NB4 (cell line): ENCODE results near the gene ERCC5.
A peak's percentile ranks its signal among the peaks of the same experiment; 100 is the strongest.

Source experiments
- DNase-seq: peaks from one replicate; pipeline ENCODE4 v3.0.0; 2010; ENCODE audit warnings: low read depth
- H3K4me3 ChIP-seq: one replicate; pipeline ENCODE4 v1.5.1; 2011; ENCODE audit warnings: mild to moderate bottlenecking, low read depth, low read length, moderate library complexity
- CTCF ChIP-seq: IDR thresholded peaks from one replicate; pipeline ENCODE4 v1.5.1; 2012; ENCODE audit warnings: low read depth, low read length
- MYC ChIP-seq: IDR thresholded peaks from 2 replicates; pipeline ENCODE4 v1.6.1; 2011; ENCODE audit warnings: low read depth, low read length
- POLR2A ChIP-seq: IDR thresholded peaks from 2 replicates; pipeline ENCODE4 v1.6.1; 2011; ENCODE audit warnings: mild to moderate bottlenecking; ENCODE audit not compliant: insufficient read length; ENCODE audit errors: extremely low read depth
- TF ChIP-seq, protein P1 (sequence below): IDR thresholded peaks from 2 replicates; pipeline ENCODE4 v1.6.1; 2011; ENCODE audit warnings: low read depth, low read length

ERCC5 gene

GRCh38 chr13:102862624-102863210 lies 16.9 kb downstream of the ERCC5 start:
- TF ChIP-seq, protein P1, sequence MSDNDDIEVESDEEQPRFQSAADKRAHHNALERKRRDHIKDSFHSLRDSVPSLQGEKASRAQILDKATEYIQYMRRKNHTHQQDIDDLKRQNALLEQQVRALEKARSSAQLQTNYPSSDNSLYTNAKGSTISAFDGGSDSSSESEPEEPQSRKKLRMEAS: no peak
- no peak for TF ChIP-seq MYC
- TF ChIP-seq CTCF: no peak
- no peak for TF ChIP-seq POLR2A
- no peak for DNase-seq

GRCh38 chr13:102863590-102863989 lies 17.8 kb downstream of the ERCC5 start:
- no peak overlapping the region for H3K4me3 ChIP-seq
- no peak for DNase-seq
- no peak for TF ChIP-seq CTCF

More at GRCh38 chr13:102862624-102863210, 16.9 kb downstream of the ERCC5 start:
- H3K4me3 ChIP-seq: no peak overlapping the region

- DNase-seq: no peak
- no peak overlapping the region for H3K4me3 ChIP-seq
- TF ChIP-seq CTCF: no peak
- no peak for TF ChIP-seq MYC
- TF ChIP-seq POLR2A: no peak
- TF ChIP-seq, protein P1: no peak
These were observed 22.6 kb downstream of the ERCC5 start for GRCh38 chr13:102868366-102868936.

DNA sequence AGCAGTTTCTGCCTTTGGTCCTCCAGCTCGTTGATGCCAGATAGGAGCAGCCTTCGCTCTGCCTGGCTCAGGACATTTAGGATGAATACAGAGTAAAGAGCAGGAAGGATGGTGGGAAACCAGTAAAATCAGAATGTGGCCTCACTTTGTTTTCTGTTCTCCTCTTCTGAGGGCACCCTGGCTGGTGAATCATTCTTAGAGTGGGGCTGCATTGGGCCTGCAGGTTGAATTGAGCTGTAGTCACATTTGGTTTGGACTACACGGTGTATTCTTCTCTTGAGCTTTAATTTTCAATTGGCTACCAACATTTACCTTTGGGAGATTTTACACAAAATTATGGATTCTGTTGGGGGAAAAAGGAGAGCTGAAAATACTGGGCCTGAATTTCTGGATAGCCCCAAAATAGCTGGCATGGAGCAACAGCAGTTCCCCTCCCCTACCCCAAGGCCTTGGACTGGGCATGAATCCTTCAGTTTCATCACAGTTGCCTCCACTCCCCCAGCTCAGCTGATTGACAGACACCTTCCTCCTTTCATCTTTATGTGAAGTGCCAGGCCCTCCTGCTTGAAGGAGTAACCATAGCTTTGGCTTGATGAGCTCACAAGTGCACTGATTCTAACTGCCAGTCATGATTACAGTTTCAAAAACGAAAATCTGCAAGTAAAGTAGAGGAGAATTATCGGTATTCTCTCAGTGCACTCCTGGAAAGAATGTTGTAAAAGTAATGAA lies 24.3 kb downstream of the ERCC5 start:
- DNase-seq: peak; percentile 72
- TF ChIP-seq, protein P1: no peak
- no peak for TF ChIP-seq CTCF
- H3K4me3 ChIP-seq: no peak overlapping the region

DNA sequence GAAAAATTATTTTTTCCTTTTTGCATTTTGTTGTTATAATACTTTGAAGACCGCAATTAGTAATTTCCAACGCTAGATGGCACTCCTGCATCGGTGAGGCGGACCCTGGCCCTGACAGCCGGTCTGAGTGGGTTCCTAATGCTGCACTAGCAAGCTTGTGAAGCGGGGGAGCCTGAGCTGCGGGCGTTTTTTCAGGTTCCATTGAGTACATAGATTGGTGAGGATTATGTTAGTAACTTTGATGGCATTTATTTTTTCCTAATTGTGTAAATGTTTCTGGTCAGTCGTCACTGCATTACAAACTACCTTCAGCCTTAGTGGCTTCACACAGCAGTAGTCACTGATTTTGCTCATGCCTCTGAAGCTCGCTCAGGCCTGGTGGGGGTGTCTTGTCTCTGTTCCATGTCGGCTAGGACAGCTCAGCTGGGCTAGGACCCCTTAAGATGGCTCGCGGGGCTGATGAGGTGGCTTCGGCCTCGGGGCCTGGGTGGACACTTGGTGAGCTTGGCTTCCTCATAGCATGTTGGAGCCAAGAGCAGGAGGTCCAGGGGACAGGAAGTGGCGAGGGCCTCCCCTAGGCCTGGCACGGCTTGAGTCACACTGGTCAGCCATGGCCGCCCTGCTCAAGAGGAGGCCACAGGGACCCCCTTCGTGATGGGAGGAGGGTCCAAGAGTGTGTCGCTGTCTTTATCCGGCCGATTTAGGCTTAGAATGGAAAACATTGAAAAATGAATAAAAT lies 25.0 kb downstream of the ERCC5 start:
- peak; percentile 73 for DNase-seq
- no peak overlapping the region for H3K4me3 ChIP-seq

More for the DNA sequence above, 25.0 kb downstream of the ERCC5 start:
- no peak for TF ChIP-seq MYC
- no peak for TF ChIP-seq POLR2A
- TF ChIP-seq, protein P1: no peak
- peak; percentile 71 for TF ChIP-seq CTCF
